GM23338 (cell line): Measurements from ENCODE around the gene SKOR1. TPM values are rescaled to one million over a fixed set of nuclear protein-coding genes. Genes with fewer than 3 reads are reported as not detected.
A peak's percentile ranks its signal among the peaks of the same experiment; 100 is the strongest.

Source experiments
- ATAC-seq: fragments of 200-7000 bp; cut with Tn5 transposase; 3 replicates; pipeline ENCODE4 v1.9.1; 2020
- DNase-seq: peaks from one replicate; pipeline ENCODE4 v3.0.0-alpha.2; 2015; ENCODE audit warnings: low spot score
- H2AFZ ChIP-seq: fragments of 200-600 bp; sonication (generic); 2 replicates; pipeline ENCODE4 v1.8.0; 2016; ENCODE audit warnings: antibody characterized with exemption, mild to moderate bottlenecking, moderate library complexity
- H3F3A ChIP-seq: fragments of 200-600 bp; sonication (generic); replicated peaks from 2 replicates; pipeline ENCODE4 v1.8.0; 2017; ENCODE audit warnings: antibody characterized with exemption, mixed run types, low read depth
- H3K27ac ChIP-seq: fragments of 200-600 bp; sonication (generic); 2 replicates; pipeline ENCODE4 v1.6.1; 2016; ENCODE audit warnings: low read depth
- H3K27me3 ChIP-seq: fragments of 200-600 bp; sonication (generic); 2 replicates; pipeline ENCODE4 v1.8.0; 2016; ENCODE audit warnings: mild to moderate bottlenecking, mixed run types, moderate library complexity; ENCODE audit not compliant: insufficient read depth
- H3K36me3 ChIP-seq: fragments of 200-600 bp; sonication (generic); 2 replicates; pipeline ENCODE4 v1.8.0; 2016; ENCODE audit warnings: mild to moderate bottlenecking; ENCODE audit not compliant: insufficient read depth
- H3K4me1 ChIP-seq: fragments of 200-600 bp; sonication (generic); 2 replicates; pipeline ENCODE4 v1.8.0; 2016; ENCODE audit warnings: mild to moderate bottlenecking, moderate library complexity; ENCODE audit not compliant: insufficient read depth
- H3K4me2 ChIP-seq: fragments of 200-600 bp; sonication (generic); 2 replicates; pipeline ENCODE4 v1.7.1; 2017; ENCODE audit warnings: mixed run types
- H3K4me3 ChIP-seq: fragments of 200-600 bp; sonication (generic); 2 replicates; pipeline ENCODE4 v1.6.1; 2016; ENCODE audit warnings: mixed run types
- H3K79me2 ChIP-seq: fragments of 200-600 bp; sonication (generic); replicated peaks from 2 replicates; pipeline ENCODE4 v1.8.0; 2017; ENCODE audit warnings: mild to moderate bottlenecking; ENCODE audit not compliant: insufficient read depth
- H3K9me2 ChIP-seq: fragments of 200-600 bp; sonication (generic); 2 replicates; pipeline ENCODE4 v1.8.0; 2017; ENCODE audit not compliant: insufficient read depth
- H4K20me1 ChIP-seq: fragments of 200-600 bp; sonication (generic); replicated peaks from 2 replicates; pipeline ENCODE4 v1.8.0; 2017; ENCODE audit warnings: mild to moderate bottlenecking; ENCODE audit not compliant: insufficient read depth
- H3K27ac Mint-ChIP-seq: 2 replicates; pipeline ENCODE4 v1.8.0; 2020; ENCODE audit warnings: inconsistent platforms, mild to moderate bottlenecking, moderate library complexity, mixed read lengths
- H3K27me3 Mint-ChIP-seq: 3 replicates; pipeline ENCODE4 v1.8.0; 2022; ENCODE audit warnings: low read depth, mild to moderate bottlenecking, moderate library complexity, mixed read lengths, inconsistent platforms; ENCODE audit not compliant: insufficient read depth, poor library complexity
- H3K36me3 Mint-ChIP-seq: 3 replicates; pipeline ENCODE4 v1.8.0; 2021; ENCODE audit warnings: low read depth, mild to moderate bottlenecking, inconsistent platforms, moderate library complexity, mixed read lengths
- H3K4me1 Mint-ChIP-seq: 3 replicates; pipeline ENCODE4 v1.8.0; 2020; ENCODE audit warnings: mild to moderate bottlenecking, inconsistent platforms, mixed read lengths
- H3K4me3 Mint-ChIP-seq: 3 replicates; pipeline ENCODE4 v1.8.0; 2021; ENCODE audit warnings: moderate library complexity, mild to moderate bottlenecking, inconsistent platforms, mixed read lengths
- H3K9me3 Mint-ChIP-seq: 3 replicates; pipeline ENCODE4 v1.8.0; 2020; ENCODE audit warnings: moderate library complexity, mild to moderate bottlenecking, inconsistent platforms, mixed read lengths
- CTCF ChIP-seq, 2 experiments: fragments of 200-600 bp in 1 of 2; sonication (generic) in 1 of 2; conservative IDR thresholded peaks; 2 replicates each; pipeline versions ENCODE4 v1.5.1 to v1.6.1; 2016 to 2017; ENCODE audit warnings: antibody characterized with exemption in 2 of 2, low read depth in 2 of 2, mild to moderate bottlenecking in 2 of 2, moderate library complexity in 1 of 2
- EZH2 ChIP-seq: fragments of 200-600 bp; sonication (generic); IDR thresholded peaks from one replicate; pipeline ENCODE4 v1.8.0; 2017; ENCODE audit warnings: antibody characterized with exemption, mild to moderate bottlenecking, low read depth; ENCODE audit not compliant: unreplicated experiment
- EZH2phosphoT487 ChIP-seq: fragments of 200-600 bp; sonication (generic); IDR thresholded peaks from one replicate; pipeline ENCODE4 v1.8.1; 2018; ENCODE audit warnings: antibody characterized with exemption; ENCODE audit not compliant: unreplicated experiment
- STAT1 ChIP-seq: IDR thresholded peaks from one replicate; pipeline ENCODE4 v1.6.1; 2016; ENCODE audit warnings: antibody characterized with exemption; ENCODE audit not compliant: unreplicated experiment
- polyA plus RNA-seq: library from polyadenylated mRNA; unstranded; fragments of >200 nt; fragmentation: Nextera tagmentation; extraction: Ambion mirVana; gene quantifications from 2 replicates; pipeline ENCODE4 v1.2.1, GENCODE V29; 2016
- total RNA-seq: library from RNA; depleted of rRNA; stranded (reverse); fragments of >200 nt; shearing (Covaris generic); gene quantifications from 2 replicates; pipeline ENCODE4 v1.2.3, GENCODE V29; 2014
- TF ChIP-seq, protein P1 (sequence below): IDR thresholded peaks from 2 replicates; pipeline ENCODE4 v1.6.1; 2016; ENCODE audit warnings: antibody characterized with exemption

Gene SKOR1
- total and polyA plus RNA-seq, 2 experiments from 2014 or later, result 0.17 TPM; not detected in 1

DNA sequence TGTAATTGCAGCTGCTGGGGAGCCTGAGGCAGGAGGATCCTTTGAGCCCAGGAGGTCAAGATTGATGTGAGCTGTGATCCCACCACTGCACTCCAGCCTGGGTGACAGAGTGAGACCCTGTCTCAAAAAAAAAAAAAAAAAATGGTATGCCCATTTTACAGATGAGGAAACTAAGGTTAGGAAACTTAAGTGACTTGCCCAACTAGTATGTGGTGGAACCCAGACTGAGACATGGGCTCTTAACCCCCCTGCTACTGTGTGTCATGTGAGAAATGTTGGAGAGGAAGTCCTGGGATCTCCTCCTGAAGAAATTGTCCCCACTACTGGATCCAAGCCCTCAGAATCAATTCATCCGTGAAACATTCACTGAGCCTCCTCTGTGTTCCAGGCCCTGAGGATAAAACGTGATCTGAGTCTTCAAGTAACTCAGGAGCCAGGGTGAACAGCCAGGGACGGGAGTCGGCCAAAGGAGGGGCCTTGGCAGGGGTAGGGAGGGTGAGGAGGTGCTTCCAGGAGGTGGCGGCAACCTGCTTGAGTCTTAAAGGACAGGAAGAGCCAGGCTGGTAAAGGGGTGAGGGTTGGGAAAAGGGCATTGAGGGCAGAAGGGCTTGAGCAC is 34.1 kb downstream of the SKOR1 start:
- no peak for DNase-seq

DNA sequence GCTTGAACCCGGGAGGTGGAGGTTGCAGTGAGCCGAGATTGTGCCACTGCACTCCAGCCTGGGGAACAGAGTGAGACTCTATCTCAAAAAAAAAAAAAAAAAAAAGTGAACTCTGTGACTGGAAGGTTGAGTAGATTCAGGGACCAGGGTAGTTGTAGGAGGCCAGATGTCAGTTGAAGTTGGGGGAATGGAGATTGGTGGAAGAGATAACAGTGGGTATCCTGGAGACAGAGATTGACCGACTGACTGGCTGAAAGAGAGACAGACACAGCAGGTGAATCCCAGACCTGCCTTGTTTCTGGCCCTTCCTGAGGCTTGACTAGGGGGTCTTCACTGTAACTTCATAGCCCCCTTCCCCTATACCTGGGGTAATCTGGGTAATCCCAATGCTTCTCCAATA is 36.7 kb downstream of the SKOR1 start:
- Mint-ChIP-seq H3K27ac (no peak overlapping the region), H3K36me3 (no peaks in the 10 kb centered on the region), H3K27me3 (peaks cover 11% of the 10 kb centered on the region), H3K9me3 (no peaks in the 10 kb centered on the region), H3K4me3 (no peak overlapping the region), H3K4me1 (peaks cover 24% of the 10 kb centered on the region; the same call in 2 of the 3 replicates)
- 0 out of 2 replicates have a peak, but pooled peaks cover 4% of the 10 kb centered on the region for H3F3A ChIP-seq
- H4K20me1 ChIP-seq, result no peaks in the 10 kb centered on the region
- ATAC-seq, result no peak
- H3K4me2 ChIP-seq, result no peak overlapping the region
- H3K27me3 ChIP-seq, result peaks cover 2% of the 10 kb centered on the region; the same call in 1 of the 2 replicates
- H3K4me3 ChIP-seq, result no peak overlapping the region
- H2AFZ ChIP-seq, result no peak overlapping the region
- H3K4me1 ChIP-seq, result peaks cover 21% of the 10 kb centered on the region; the same call in 1 of the 2 replicates
- DNase-seq, result no peak
- no peaks in the 10 kb centered on the region for H3K36me3 ChIP-seq
- TF ChIP-seq EZH2 (no peak), STAT1 (no peak)
- H3K9me2 ChIP-seq, result 0 out of 2 replicates have a peak, but pooled peaks cover 6% of the 10 kb centered on the region
- H3K27ac ChIP-seq, result no peak overlapping the region
- no peaks in the 10 kb centered on the region for H3K79me2 ChIP-seq

More for the DNA sequence above, 34.1 kb downstream of the SKOR1 start:
- Mint-ChIP-seq H3K4me1 (peaks cover 23% of the 10 kb centered on the region), H3K27me3 (peaks cover 11% of the 10 kb centered on the region), H3K27ac (no peak overlapping the region), H3K9me3 (no peaks in the 10 kb centered on the region), H3K36me3 (no peaks in the 10 kb centered on the region), H3K4me3 (no peak overlapping the region)
- TF ChIP-seq EZH2phosphoT487, result no peak
- peak in 1 of 2 experiments; percentile 24; a peak in 1 of 4 replicates for TF ChIP-seq CTCF (conservative IDR thresholded peaks at IDR 0.05; ENCODE audit: low read depth in 2 of 2)
- TF ChIP-seq, protein P1, sequence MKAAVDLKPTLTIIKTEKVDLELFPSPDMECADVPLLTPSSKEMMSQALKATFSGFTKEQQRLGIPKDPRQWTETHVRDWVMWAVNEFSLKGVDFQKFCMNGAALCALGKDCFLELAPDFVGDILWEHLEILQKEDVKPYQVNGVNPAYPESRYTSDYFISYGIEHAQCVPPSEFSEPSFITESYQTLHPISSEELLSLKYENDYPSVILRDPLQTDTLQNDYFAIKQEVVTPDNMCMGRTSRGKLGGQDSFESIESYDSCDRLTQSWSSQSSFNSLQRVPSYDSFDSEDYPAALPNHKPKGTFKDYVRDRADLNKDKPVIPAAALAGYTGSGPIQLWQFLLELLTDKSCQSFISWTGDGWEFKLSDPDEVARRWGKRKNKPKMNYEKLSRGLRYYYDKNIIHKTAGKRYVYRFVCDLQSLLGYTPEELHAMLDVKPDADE, result no peak
- no peak overlapping the region for H3K27ac ChIP-seq
- H3F3A ChIP-seq, result 0 out of 2 replicates have a peak, but pooled peaks cover 4% of the 10 kb centered on the region
- H2AFZ ChIP-seq, result no peak overlapping the region
- H3K9me2 ChIP-seq, result 0 out of 2 replicates have a peak, but pooled peaks cover 6% of the 10 kb centered on the region
- peaks cover 17% of the 10 kb centered on the region for H3K4me1 ChIP-seq
- H4K20me1 ChIP-seq, result no peaks in the 10 kb centered on the region
- no peak for ATAC-seq
- H3K79me2 ChIP-seq, result no peaks in the 10 kb centered on the region
- no peaks in the 10 kb centered on the region for H3K36me3 ChIP-seq
- no peak overlapping the region for H3K4me2 ChIP-seq
- peaks cover 2% of the 10 kb centered on the region; the same call in 1 of the 2 replicates for H3K27me3 ChIP-seq
- H3K4me3 ChIP-seq, result no peak overlapping the region
